Left lung (tissue), 10 donors: Measurements from ENCODE around the gene CORIN. TPM values are rescaled to one million over a fixed set of nuclear protein-coding genes. Genes with fewer than 3 reads are reported as not detected.

ENCODE experiments used
- ATAC-seq: fragments of 200-7000 bp; cut with Tn5 transposase; one replicate; pipeline ENCODE4 v1.9.1; 2020; ENCODE audit warnings: moderate library complexity
- DNase-seq, 4 donors: peaks; one replicate each; pipeline ENCODE4 v3.0.0-alpha.2; 2013 to 2020
- H3K27ac ChIP-seq, 2 donors: fragments of 200-600 bp; sonication (generic) in 1 of 2; one replicate each; pipeline versions ENCODE4 v1.5.0 to v1.8.0; 2020 to 2021
- H3K27me3 ChIP-seq, 2 donors: fragments of 200-600 bp; sonication (generic) in 1 of 2; one replicate each; pipeline versions ENCODE4 v1.5.0 to v1.8.0; 2020 to 2021
- H3K36me3 ChIP-seq, 2 donors: fragments of 200-600 bp; sonication (generic) in 1 of 2; one replicate each; pipeline versions ENCODE4 v1.5.0 to v1.8.0; 2020 to 2021
- H3K4me1 ChIP-seq, 2 donors: fragments of 200-600 bp; one replicate each; pipeline ENCODE4 v1.8.0; 2021
- H3K4me3 ChIP-seq, 2 donors: fragments of 200-600 bp; sonication (generic) in 1 of 2; one replicate each; pipeline versions ENCODE4 v1.5.0 to v1.8.0; 2020 to 2021; ENCODE audit warnings: mild to moderate bottlenecking in 1 of 2
- H3K9me3 ChIP-seq, 2 donors: fragments of 200-600 bp; sonication (generic) in 1 of 2; one replicate each; pipeline versions ENCODE4 v1.5.0 to v1.8.0; 2020 to 2021
- CTCF ChIP-seq, 2 donors: fragments of 200-600 bp; sonication (generic) in 1 of 2; IDR thresholded peaks; one replicate each; pipeline versions ENCODE4 v1.5.0 to v1.8.0; 2021; ENCODE audit warnings: antibody characterized with exemption in 2 of 2
- intact Hi-C, 2 donors: fragments of 100-400 bp; cut with DNase I; formaldehyde crosslinking; loops; one replicate each; pipeline versions ENCODE4 v1.11.2 to v1.14.2; 2022
- polyA plus RNA-seq, 6 donors: library from polyadenylated mRNA; unstranded; fragments of 120-200 nt; gene quantifications; one replicate each; pipeline ENCODE4 v1.2.1, GENCODE V29; 2013; ENCODE audit not compliant: insufficient read length in 6 of 6
- total RNA-seq, 2 donors: library from RNA; stranded (reverse); fragmentation: NEBNext Ultra II Directional; extraction: Animal tissue kit (Norgen Biotek cat#: 25700); gene quantifications; one replicate each; pipeline ENCODE4 v1.2.1, GENCODE V29; 2021
- donor health status: DM: no; HTN: yes; CAD: no.
- donor health status: DM: no; HTN: no; CAD: no.

CORIN gene
- total and polyA plus RNA-seq, 8 donors = 1.4 to 6.3 (median 3.3) TPM

- Histone ChIP-seq H3K9me3 (no peaks in the 10 kb centered on the region), H3K36me3 (no peaks in the 10 kb centered on the region), H3K4me3 (no peak overlapping the region), H3K27me3 (no peaks in the 10 kb centered on the region), H3K4me1 (no peaks in the 10 kb centered on the region), H3K27ac (no peak overlapping the region)
- ATAC-seq (no peak), DNase-seq (no peak)
- TF ChIP-seq CTCF (IDR thresholded peaks at IDR 0.05) = no peak
- intact Hi-C loops = no loop called here
Measured at GRCh38 chr4:47804598-47804997, 33.3 kb downstream of the CORIN start.

GRCh38 chr4:47801481-47802002 is 36.3 kb downstream of the CORIN start:
- Histone ChIP-seq H3K9me3 (no peaks in the 10 kb centered on the region), H3K27me3 (no peaks in the 10 kb centered on the region), H3K4me3 (no peak overlapping the region), H3K27ac (no peak overlapping the region), H3K36me3 (no peaks in the 10 kb centered on the region), H3K4me1 (no peaks in the 10 kb centered on the region)
- no peak for TF ChIP-seq CTCF (IDR thresholded peaks at IDR 0.05)
- DNase-seq (no peak), ATAC-seq (no peak)
- intact Hi-C loops = no loop called here

GRCh38 chr4:47798165-47798564 is 39.7 kb downstream of the CORIN start:
- intact Hi-C loops = no loop called here
- no peaks in the 10 kb centered on the region for H3K4me1 ChIP-seq

DNA sequence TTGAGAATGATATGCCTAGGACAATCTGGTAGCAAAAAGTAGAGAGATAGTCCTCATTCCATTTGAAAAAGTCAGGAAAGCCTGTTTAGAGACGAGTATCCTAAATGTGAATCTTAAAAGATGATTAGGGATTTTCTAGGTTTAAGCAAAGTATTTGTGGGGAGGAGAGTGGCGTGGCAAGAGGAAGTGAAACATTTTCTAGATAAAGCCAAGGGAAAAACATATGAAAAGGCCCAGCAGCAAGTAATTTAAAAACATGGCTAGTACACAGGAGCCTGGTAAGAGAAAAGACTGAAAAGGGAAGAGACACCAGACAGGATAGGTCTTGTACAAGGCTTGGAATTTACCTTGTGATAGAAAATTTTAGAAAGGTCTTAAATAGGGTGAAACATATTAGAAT is 45.9 kb downstream of the CORIN start:
- Histone ChIP-seq H3K36me3 (no peaks in the 10 kb centered on the region), H3K4me1 (no peaks in the 10 kb centered on the region), H3K4me3 (no peak overlapping the region), H3K9me3 (no peaks in the 10 kb centered on the region), H3K27ac (no peak overlapping the region), H3K27me3 (no peaks in the 10 kb centered on the region)
- DNase-seq (no peak), ATAC-seq (no peak)
- intact Hi-C loops = no loop called here
- TF ChIP-seq CTCF (IDR thresholded peaks at IDR 0.05) = no peak

More at GRCh38 chr4:47798165-47798564, 39.7 kb downstream of the CORIN start:
- Histone ChIP-seq H3K27ac (no peak overlapping the region), H3K4me3 (no peak overlapping the region), H3K9me3 (no peaks in the 10 kb centered on the region), H3K36me3 (no peaks in the 10 kb centered on the region), H3K27me3 (no peaks in the 10 kb centered on the region)
- DNase-seq = no peak
- no peak for ATAC-seq
- no peak for TF ChIP-seq CTCF (IDR thresholded peaks at IDR 0.05)

DNA sequence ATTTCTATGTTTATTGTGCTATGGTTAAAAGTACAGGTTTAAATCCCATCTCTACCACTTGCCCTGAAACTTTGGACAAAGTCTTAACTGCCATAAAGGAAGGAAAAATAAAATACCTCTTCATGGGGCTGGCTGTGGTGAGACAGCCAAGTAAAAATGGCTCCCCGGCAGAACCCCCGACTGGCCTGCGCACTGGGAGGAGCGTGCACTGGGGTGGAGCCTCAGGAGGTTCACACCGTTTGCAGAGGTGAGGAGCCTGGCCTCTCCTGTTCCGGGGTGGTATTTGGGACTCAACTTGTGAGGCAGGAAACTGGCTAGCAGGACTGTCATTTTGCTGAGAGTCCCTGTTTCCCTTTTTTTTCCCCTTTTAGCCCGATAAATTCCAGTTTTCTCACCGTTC is 47.8 kb downstream of the CORIN start:
- no peak for TF ChIP-seq CTCF (IDR thresholded peaks at IDR 0.05)
- no peak for DNase-seq

More for the DNA sequence above, 47.8 kb downstream of the CORIN start:
- intact Hi-C loops = no loop called here
- H3K9me3 ChIP-seq = no peaks in the 10 kb centered on the region
- H3K27ac ChIP-seq = no peak overlapping the region
- no peaks in the 10 kb centered on the region for H3K4me1 ChIP-seq
- H3K36me3 ChIP-seq = no peaks in the 10 kb centered on the region
- no peak for ATAC-seq
- no peaks in the 10 kb centered on the region for H3K27me3 ChIP-seq
- H3K4me3 ChIP-seq = no peak overlapping the region
